Embryonic facial prominence (tissue), 1 donor: ENCODE data around the gene MYH16.
A peak's percentile ranks its signal among the peaks of the same experiment; 100 is the strongest.
"Not testable (repeated sequence)": the region's sequence is repeated elsewhere in the genome, so short reads cannot be mapped to it uniquely, and the experiment has no call there.

Experiments
- DNase-seq: peaks from one replicate; pipeline ENCODE4 v3.0.0-alpha.2; 2016; ENCODE audit errors: extremely low spot score

MYH16 gene

DNA sequence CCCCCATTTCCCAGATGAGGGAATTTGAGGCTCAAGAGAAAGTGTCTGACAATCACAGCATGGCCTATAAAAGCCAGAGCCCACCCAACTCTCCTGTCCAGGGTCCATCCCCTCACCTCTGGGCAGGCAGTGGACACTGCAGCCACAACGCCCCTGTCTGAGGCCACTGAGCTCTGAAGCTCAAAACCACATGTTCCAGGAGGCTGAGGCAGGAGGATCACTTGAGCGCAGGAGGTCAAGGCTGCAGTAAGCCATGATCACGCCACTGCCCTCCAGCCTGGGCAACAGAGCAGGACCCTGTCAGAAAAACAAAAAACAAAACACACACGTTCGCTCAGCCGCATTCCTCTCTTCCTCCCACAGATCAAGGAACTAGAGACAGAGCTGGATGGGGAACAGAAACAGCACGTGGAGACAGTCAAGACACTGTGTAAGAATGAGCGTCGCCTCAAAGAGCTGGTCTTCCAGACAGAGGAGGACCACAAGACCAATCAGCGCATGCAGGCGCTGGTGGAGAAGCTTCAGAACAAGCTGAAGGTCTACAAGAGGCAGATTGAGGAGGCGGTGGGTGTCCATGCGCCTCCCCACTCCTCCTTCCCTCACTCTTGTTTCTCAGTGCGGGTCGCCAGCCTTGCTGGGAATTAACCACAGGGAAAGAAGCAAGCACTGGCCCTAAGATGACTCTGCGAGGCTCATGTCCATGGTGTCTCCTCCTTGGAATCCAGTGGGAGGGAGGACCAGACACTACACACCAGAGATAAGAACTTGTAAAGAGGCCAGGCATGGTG is 33.0 kb downstream of the MYH16 start:
- no peak for DNase-seq

DNA sequence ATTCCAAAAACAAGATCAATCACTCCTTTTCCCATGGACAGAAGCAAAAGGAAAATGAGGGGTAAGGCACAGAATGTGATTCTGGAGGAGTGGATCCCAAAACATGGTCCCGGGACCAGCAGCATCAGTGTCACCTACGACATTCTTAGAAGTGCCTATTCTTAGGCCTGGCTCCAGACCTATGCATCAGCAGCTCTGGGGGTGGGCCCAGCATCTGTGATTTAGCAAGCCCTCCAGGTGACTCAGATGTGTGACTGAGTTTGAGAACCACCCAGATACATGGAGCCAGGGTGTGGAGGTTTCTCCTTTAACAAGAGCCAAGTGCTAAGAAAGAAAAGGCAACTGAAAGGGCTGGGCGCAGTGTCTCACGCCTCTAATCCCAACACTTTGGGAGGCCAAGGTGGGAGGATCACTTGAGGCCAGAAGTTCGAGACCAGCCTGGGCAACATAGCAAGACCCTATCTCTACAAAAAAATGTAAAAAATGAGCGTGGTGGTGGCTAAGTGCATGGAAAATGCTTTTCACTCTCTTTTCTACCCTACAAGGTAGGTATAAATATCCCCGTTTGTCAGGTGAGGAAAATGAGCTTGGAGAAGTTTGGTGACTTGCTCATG is 35.9 kb downstream of the MYH16 start:
- no peak for DNase-seq

DNA sequence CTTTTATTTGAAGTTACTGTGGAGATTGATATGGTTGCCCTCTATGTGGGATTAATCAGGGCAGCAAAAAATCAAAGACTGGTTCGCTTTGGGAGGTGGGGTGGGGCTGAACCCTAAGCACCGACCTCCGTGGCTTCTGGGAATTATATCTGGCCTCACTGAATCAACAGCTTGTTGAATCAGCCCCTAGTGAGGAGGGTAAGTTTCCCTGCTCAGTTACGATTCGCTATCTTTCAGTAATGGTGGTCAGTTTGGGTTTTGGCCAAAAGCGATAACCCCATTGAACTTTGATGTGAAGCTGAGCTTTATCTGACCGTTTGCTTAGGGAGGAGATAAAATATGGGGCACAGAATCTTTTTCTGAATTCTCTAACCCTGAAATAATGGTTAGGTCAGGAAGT is 36.5 kb downstream of the MYH16 start:
- DNase-seq, result no peak

DNA sequence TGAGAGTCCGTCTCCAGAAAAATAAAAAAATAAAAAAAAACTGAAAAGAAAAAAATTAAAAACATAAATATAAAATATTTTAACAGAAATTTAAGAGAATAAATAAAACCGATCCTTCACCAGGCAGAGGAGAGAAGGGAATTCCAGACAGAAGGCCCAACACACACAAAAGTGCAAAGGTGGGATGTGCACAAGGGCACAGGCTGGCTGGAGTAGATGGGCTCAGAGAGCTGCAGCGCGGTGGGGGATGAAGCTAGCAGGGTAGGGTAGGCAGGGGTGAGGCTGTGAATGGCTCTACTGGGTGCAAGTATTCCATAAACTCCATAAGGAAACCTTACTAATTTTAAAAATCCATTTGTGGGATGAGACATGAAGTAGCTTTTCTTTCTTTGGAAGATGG is 37.4 kb downstream of the MYH16 start:
- DNase-seq, result no peak

DNA sequence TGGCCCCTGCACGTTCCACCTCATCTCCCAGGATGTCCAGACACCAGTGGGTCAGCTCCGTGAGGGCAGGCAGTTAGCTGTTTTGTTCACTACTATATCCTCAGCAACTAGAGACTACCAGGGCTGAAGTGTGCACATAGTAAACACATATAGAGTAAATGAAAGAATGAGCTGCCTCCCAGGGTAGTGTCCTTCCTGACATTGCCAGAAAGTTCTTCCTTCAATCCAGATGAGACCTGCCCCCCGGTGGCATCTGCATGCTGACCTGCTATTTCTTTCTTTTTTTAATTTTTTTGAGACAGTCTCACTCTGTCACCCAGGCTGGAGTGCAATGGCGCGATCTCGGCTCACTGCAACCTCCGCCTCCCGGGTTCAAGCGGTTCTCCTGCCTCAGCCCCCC is 39.1 kb downstream of the MYH16 start:
- DNase-seq, result no peak

DNA sequence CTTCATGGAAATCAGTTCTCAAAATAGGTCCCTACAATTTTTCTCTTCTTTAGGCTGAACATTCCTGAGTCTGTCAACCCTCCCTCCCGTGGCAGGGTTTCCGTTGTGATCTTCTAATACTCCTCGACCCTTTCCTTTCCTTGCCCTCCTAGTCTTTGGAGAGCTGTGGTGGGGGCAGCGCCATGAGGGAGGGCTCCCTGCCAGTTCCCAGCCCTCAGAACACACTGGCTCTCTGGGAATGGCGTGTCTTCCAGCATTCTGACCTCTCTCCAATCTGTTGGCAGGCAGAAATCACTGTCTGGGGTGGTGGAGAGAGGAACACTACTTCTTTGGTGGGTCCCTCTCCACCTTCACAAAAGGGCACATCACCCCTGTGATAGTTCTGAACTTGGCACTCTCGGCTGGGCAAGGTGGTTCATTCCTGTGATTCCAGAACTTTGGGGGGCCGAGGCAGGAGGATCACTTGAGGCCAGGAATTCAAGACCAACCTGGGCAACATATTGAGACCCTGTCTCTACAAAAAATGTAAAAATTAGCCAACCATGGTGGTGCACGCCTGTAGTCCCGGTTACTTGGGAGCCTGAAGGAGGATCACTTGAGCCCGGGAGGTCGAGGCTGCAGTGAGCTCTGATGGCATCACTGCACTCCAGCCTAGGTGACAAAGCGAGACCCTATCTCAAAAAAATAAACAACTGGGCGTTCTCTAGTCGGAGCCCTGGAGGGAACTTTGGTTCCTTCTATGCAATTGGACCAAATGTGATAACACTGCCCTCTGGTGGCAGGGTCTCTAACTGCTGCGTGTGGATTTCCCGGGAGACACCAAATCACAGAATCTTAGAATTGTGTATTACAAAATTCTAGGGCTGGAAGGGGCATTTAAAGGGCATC is 39.9 kb downstream of the MYH16 start:
- DNase-seq, result no peak

DNA sequence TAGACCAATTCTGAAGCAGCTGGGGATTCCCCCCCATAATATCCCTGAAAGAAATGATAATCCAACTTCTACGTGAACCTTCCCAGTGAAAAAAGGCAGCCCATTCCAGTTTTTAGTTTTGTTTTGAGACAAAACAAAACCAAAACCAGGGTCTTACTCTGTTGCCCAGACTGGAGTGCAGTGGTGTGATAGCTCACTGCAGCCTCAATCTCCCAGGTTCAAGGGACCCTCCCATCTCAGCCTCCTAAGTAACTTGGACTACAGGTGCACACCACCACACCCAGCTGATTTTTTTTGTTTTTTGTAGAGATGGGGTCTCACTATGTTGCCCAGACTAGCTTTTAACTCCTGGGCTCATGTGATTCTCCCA is 40.5 kb downstream of the MYH16 start:
- DNase-seq, result no peak

DNA sequence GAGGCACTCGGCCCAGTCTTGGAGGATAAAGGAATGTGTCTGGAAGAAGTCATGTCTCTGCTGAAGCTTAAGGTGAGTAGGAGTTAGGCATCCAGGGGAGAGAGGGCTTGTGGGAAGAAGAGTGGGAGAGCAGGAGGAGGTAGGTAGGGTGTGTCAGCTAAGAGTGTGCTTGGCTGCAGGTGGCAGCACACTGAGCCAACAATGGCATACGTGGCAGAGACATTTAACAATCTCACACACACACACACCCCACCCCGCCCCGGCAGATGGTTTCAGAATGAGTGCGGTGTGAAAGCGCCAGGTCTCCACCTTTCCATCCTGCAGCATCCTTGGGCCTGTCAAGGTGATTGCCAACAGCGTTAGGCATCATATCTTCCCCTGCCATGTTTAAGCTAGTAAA is 41.9 kb downstream of the MYH16 start:
- DNase-seq, result no peak

DNA sequence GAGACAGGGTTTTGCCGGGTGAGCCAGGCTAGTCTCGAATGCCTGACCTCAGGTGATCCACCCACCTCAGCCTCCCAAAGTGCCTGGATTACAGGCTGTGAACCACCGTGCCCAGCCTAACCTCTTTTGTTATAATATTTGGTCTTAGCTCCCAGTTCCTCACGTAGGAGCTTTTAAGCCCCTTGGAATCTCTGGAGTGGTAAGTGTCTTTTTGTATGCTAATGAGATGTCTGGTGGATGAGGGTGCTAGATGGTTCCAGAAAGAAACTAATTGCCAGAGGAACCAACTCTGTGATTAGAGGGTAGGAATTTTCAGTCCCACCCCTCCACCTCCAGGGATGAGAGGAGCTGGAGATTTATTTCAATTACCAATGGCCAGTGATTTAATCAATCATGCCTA is 47.7 kb downstream of the MYH16 start:
- DNase-seq, result no peak

DNA sequence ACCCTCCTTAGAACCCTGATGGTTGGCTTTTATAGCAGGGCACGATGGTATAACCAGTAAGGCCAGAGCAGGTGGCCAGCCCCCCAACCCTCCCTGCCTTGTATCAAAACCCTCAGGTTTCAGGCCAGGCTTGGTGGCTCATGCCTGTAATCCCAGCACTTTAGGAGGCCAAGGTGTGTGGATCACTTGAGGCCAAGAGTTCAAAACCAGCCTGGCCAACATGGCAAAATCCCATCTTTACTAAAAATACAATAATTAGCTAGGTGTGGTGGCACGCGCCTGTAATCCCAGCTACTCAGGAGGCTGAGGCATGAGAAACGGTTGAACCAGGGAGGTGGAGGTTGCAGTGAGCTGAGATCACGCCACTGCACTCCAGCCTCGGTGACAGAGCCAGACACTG is 50.0 kb downstream of the MYH16 start:
- not testable (repeated sequence) for DNase-seq

DNA sequence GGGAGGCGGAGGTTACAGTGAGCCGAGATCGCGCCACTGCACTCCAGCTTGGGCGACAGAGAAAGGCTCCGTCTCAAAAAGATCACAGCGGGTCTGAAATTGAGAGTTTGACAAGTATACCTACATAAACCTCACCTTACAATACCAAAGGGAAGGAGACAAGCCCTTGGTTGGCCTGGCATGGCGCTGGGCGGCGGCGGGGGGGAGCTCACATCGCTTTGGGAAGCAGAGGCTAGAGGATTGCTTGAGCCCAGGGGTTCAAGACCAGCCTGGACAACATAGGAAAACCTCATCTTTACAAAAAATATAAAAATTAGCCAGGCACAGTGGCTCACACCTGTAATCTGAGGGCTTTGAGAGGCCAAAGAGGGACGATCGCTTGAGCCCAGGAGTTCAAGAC is 51.9 kb downstream of the MYH16 start:
- no peak for DNase-seq

DNA sequence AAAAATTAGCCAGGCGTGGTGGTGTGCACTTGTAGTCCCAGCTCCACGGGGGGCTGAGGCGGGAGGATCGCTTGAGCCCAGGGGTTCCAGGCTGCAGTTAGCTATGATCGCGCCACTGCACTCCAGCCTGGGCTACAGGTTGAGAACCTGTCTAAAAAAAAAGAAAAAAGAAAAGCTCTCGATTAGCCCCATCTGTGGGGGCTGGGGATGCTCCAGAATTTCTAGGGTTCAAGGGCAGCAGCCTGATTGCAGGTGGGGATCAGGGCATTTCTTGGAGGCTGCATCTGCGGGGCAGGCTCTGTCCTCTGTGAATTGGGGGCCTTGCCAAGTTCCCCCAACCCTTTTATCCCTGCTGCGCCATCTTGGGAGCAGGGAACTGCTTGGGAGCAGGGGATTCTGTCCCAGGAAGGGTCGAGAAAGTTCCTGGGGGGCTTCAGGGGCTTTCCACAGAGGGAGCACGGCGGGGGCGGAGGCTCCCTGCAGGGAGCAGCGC is 52.4 kb downstream of the MYH16 start:
- no peak for DNase-seq

DNA sequence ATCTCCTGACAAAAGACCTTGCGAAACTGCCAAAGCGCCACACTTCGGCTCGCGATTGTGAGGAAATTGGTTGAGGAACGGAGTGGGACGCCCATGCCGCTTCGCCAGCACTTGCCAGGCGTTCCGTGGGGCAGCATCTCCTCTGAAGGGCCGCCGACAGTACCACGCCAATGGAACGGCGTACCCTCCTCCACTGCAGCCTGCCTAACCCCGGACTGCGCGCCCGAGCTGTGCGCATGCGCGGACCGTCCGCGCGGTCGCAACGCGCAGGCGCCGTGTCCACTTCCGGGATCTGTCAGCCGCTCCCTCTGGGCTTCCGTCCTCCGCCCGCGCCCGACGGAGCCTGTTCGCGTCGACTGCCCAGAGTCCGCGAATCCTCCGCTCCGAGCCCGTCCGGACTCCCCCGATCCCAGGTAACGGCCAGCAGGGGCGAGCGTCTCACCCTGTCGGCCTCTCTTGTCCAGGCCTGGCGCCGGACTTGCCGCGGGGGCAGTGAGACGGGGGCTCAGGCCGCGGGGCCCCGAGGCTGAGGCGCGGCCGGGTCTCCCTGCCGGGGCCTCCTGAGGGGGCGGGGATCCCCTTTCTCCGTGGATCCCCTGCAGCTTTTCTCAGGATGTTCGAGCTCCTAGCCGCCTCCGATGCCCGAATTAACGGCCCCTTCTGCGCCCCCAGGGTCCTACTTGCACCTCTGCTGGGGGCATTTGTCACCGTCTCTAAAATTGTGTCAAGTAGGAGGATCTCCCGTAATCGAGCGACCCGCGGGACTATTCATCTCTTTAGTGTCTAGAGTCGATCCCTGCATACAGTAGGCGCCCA is 53.2 kb downstream of the MYH16 start, which contains the start of gene ARPC1A:
TSS of gene ARPC1A (plus strand) at position 307 of the 816 bp plus-strand sequence. CDS start 7,456 bp downstream, outside the sequence.
- peak; percentile 91 for DNase-seq

DNA sequence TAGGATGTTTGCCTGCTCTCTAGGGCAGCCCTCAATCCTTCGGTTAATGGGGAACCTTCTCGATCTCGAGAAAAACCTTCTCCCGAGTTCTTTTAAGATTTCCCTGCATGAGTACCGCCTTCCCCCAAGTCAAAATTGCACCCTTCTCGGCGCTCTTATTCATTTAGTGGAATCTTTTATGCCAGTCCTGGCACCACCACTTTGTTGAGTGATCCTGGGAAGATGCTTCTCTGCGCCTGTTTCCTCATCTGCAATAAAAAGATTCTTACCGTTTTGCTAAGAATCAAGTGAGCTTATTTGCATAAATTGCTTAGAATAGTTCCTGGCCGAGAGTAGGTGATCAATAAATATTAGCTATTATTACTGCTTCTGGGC is 53.8 kb downstream of the MYH16 start:
- no peak for DNase-seq

DNA sequence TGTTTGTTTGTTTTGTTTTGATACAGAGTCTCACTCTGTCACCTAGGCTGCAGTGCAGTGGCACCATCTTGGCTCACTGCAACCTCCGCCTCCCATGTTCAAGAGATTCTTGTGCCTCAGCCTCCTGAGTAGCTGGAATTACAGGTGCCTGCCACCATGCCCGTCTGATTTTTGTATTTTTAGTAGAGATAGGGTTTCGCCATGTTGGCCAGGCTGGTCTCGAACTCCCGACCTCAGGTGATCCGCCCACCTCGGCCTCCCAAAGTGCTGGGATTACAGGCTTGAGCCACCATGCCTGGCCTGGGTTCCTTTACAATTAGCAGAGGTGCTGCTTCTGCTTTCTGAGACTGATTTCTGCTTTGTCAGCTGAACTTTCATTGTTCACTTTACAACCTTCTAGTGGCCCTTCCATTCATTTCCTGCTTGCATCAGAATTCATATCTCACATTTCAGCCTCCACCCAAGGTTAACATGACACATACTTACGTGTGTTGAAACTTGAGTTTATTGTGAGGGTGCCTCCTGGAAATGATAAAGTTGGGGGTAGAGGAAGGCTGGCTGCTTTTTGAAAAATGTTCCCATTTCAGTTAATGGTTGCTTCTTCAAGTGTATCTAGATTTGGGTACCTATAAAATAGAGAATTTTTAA is 57.8 kb downstream of the MYH16 start:
- not testable (repeated sequence) for DNase-seq

DNA sequence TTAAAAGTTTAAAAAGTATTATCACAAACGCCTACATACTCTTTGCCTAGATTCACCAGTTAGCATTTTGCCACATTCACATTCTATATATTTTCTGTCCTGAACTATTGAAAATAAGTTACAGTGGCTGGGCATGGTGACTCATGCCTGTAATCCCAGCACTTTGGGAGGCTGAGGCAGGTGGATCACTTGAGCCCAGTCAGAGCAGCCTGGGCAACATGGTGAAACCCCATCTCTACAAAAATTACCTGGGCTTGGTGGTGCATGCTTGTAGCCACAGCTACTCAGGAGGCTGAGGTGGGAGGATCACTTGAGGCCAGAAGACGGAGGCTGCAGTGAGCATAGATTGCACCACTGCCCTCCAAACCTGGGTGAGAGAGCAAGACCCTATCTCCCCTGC is 58.4 kb downstream of the MYH16 start:
- no peak for DNase-seq

DNA sequence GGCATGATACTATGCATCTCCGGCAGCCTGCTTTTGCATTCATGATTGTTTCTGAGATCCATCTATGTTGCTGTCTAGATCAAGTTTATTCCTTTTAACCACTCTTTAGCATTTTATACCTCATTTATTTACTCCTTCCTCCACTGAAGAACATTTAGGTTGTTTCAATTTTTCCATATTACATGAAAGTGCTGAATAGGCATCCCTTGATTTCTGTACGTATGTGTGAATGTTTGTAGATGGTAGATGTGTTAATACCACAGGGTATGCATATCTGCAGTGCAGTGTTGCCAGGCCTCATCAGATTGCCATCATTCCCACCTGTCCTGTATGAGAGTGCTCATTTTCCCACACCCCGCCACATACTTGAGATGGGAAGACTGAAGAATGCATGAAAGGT is 67.0 kb downstream of the MYH16 start:
- DNase-seq, result no peak

DNA sequence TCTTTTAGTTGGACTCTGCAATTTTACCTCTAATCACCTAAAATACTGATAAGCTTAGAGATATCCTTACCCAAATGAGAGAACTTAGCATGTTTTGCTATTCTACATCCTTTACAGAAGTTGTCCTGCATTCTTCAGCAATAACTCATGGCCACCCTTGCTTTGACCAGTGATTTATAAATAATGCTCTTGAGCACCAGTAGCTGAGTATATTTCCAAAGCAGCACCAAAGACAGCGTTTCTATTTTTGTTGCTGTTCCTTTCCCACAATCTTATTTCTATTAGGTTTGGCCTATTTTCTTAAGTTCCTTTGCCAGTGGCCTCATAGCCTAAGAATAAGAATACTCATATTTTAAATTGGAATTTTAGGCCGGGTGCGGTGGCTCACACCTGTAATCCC is 68.0 kb downstream of the MYH16 start:
- DNase-seq, result no peak

DNA sequence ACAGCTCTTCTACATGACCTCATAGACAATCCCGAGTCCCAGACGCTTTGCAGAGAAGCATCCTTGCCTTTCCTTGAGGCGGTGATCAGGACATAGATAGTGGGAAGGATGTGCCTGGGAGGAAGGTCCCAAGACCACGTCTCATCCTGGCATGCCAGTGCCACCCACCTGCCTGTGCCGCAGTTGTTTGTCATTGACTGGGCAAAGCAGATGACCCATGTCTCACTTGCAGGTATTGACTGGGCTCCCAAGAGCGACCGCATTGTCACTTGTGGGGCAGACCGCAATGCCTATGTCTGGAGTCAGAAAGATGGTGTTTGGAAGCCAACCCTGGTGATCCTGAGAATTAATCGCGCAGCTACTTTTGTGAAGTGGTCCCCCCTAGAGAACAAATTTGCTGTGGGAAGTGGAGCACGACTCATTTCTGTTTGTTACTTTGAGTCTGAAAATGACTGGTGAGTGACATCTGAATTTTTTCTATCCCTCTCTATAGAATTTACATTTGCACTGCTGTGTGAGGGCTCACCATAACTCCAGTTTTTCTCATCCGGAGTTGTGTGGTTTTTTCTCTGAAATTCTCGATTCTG is 71.5 kb downstream of the MYH16 start:
- no peak for DNase-seq

DNA sequence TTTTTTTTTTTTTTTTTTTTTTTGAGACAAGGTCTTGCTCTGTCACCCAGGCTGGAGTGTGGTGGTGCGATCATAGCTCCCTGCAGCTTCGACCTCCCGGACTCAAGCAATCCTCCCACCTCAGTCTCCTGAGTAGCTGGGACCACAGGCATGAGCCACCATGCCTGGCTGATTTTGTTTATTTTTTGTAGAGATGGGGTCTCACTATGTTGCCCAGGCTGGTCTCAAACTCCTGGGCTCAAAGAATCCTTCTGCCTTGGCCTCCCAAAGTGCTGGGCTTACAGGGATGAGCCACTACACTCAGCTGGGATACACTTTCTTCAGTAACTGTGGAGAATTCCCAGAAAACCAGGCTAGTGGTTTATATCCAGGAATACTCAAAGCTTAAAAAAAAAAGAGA is 78.0 kb downstream of the MYH16 start:
- not testable (repeated sequence) for DNase-seq

DNA sequence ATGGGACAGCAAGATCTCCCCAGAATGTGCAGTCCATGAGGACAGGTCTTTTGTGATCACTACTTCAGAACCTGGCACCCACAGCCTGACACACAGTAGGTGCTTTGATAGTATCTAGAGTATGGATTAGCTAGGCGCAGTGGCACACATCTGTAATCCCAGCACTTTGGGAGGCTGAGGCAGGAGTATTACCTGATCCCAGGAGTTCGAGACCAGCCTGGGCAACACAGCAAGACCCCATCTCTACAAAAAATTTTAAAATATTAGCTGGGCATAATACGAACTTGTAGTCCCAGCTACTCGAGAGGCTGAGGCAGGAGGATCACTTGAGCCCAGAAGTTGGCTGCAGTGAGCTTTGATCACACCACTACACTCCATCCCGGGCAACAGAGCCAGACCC is 79.6 kb downstream of the MYH16 start:
- DNase-seq, result no peak
